Thoracic aorta (tissue), 2 donors: ENCODE data around the gene NADSYN1. TPM values are rescaled to one million over a fixed set of nuclear protein-coding genes. Genes with fewer than 3 reads are reported as not detected.

Experiments used
- ATAC-seq: fragments of 150-250 bp; one replicate; pipeline ENCODE4 v1.8.0; 2017; ENCODE audit warnings: low read depth; ENCODE audit not compliant: insufficient number of reproducible peaks, low FRiP score
- DNase-seq: peaks from one replicate; pipeline ENCODE4 v3.0.0-alpha.2; 2020; ENCODE audit warnings: low spot score
- H3K27ac ChIP-seq, 2 donors: fragments of 200-600 bp; sonication (generic); 1 replicate in 1 of 2; 2 replicates in 1 of 2; pipeline ENCODE4 v1.5.1; 2016; ENCODE audit warnings: mild to moderate bottlenecking in 2 of 2, moderate library complexity in 2 of 2
- H3K27me3 ChIP-seq: fragments of 200-600 bp; sonication (generic); replicated peaks from 2 replicates; pipeline ENCODE4 v1.6.0; 2016; ENCODE audit warnings: mild to moderate bottlenecking; ENCODE audit not compliant: insufficient read depth
- H3K36me3 ChIP-seq: fragments of 200-600 bp; sonication (generic); one replicate; pipeline ENCODE4 v1.5.1; 2016
- H3K4me1 ChIP-seq, 2 donors: fragments of 200-600 bp; sonication (generic); 1 replicate in 1 of 2; 2 replicates in 1 of 2; pipeline versions ENCODE4 v1.5.1 to v1.6.0; 2016; ENCODE audit warnings: low read depth in 2 of 2, mild to moderate bottlenecking in 1 of 2; ENCODE audit not compliant: control insufficient read depth in 1 of 2
- H3K4me3 ChIP-seq: fragments of 200-600 bp; sonication (generic); 2 replicates; pipeline ENCODE4 v1.5.1; 2016; ENCODE audit warnings: mild to moderate bottlenecking
- H3K9me3 ChIP-seq: fragments of 200-600 bp; sonication (generic); 2 replicates; pipeline ENCODE4 v1.5.1; 2016
- CTCF ChIP-seq: fragments of 200-600 bp; sonication (generic); IDR thresholded peaks from one replicate; pipeline ENCODE4 v1.5.1; 2019; ENCODE audit warnings: antibody characterized with exemption
- total RNA-seq, 2 donors: library from RNA; depleted of rRNA; stranded (reverse); fragments of >200 nt; gene quantifications; one replicate each; pipeline versions ENCODE4 v1.1.0 to v1.2.3, GENCODE V29; 2016

The NADSYN1 gene
- total RNA-seq, 2 donors from 2014 or later, result 68.0 to 112 TPM

GRCh38 chr11:71429701-71430100 lies 23.3 kb upstream of the NADSYN1 start:
- no peak for TF ChIP-seq CTCF
- ATAC-seq (no peak), DNase-seq (no peak)
- Histone ChIP-seq H3K4me3 (no peak overlapping the region), H3K36me3 (no peaks in the 10 kb centered on the region), H3K9me3 (no peaks in the 10 kb centered on the region), H3K27me3 (no peaks in the 10 kb centered on the region), H3K4me1 (peaks cover 0 to 13% of the 10 kb centered on the region in 2 donors), H3K27ac (no peak overlapping the region)

GRCh38 chr11:71430166-71430565 lies 22.8 kb upstream of the NADSYN1 start:
- no peak for TF ChIP-seq CTCF
- ATAC-seq, result no peak
- Histone ChIP-seq H3K4me1 (peaks cover 0 to 13% of the 10 kb centered on the region in 2 donors), H3K36me3 (no peaks in the 10 kb centered on the region), H3K9me3 (no peaks in the 10 kb centered on the region), H3K27ac (no peak overlapping the region), H3K4me3 (no peak overlapping the region), H3K27me3 (no peaks in the 10 kb centered on the region)
- DNase-seq, result no peak

GRCh38 chr11:71431271-71431670 lies 21.7 kb upstream of the NADSYN1 start:
- no peak overlapping the region for H3K27ac ChIP-seq
- no peak overlapping the region for H3K4me3 ChIP-seq
- TF ChIP-seq CTCF, result no peak
- H3K27me3 ChIP-seq, result no peaks in the 10 kb centered on the region
- DNase-seq, result no peak
- peaks cover 0 to 13% of the 10 kb centered on the region in 2 donors for H3K4me1 ChIP-seq
- no peak for ATAC-seq
- no peaks in the 10 kb centered on the region for H3K36me3 ChIP-seq
- H3K9me3 ChIP-seq, result no peaks in the 10 kb centered on the region

- no peak overlapping the region for H3K4me3 ChIP-seq
- TF ChIP-seq CTCF, result no peak
- ATAC-seq, result no peak
- no peaks in the 10 kb centered on the region for H3K36me3 ChIP-seq
- H3K27ac ChIP-seq, result no peak overlapping the region
- no peaks in the 10 kb centered on the region for H3K9me3 ChIP-seq
- DNase-seq, result no peak
- H3K27me3 ChIP-seq, result no peaks in the 10 kb centered on the region
- peaks cover 0 to 13% of the 10 kb centered on the region in 2 donors for H3K4me1 ChIP-seq
These were observed 20.0 kb upstream of the NADSYN1 start for GRCh38 chr11:71432761-71433647.

GRCh38 chr11:71433648-71434450 lies 19.2 kb upstream of the NADSYN1 start:
- H3K4me1 ChIP-seq, result peaks cover 0 to 7% of the 10 kb centered on the region in 2 donors
- no peak for TF ChIP-seq CTCF
- H3K27ac ChIP-seq, result no peak overlapping the region
- peaks cover 3% of the 10 kb centered on the region for H3K36me3 ChIP-seq
- no peak overlapping the region for H3K4me3 ChIP-seq
- ATAC-seq (no peak), DNase-seq (no peak)
- no peaks in the 10 kb centered on the region for H3K27me3 ChIP-seq
- no peaks in the 10 kb centered on the region for H3K9me3 ChIP-seq
